ENCODE measurements around the gene CEACAM8.
"Not testable (repeated sequence)": the region's sequence is repeated elsewhere in the genome, so short reads cannot be mapped to it uniquely, and the experiment has no call there.

Gene CEACAM8

GRCh38 chr19:42594617-42595489 is at the start of gene CEACAM8:
TSS of gene CEACAM8 (minus strand) at chr19:42594924. CDS start at chr19:42594828, 96 bp downstream.
- H3K27ac ChIP-seq (ENCODE audit: low read length), result no peak within 1 kb of the TSS
- no peaks in the 10 kb centered on the region for H3K36me3 ChIP-seq (ENCODE audit: control insufficient read depth, low read depth, low read length)
- H3K9ac ChIP-seq (ENCODE audit: low read length), result no peak within 1 kb of the TSS
- H3K4me3 ChIP-seq (ENCODE audit: low read length), result no peak within 1 kb of the TSS
- H3K4me1 ChIP-seq (ENCODE audit: control insufficient read depth, low read depth, low read length), result no peaks in the 10 kb centered on the region
- no peaks in the 10 kb centered on the region for H3K9me3 ChIP-seq (ENCODE audit: control insufficient read depth, low read depth, low read length)
- H3K27me3 ChIP-seq (ENCODE audit: control insufficient read depth, insufficient read depth, low read length), result no peaks in the 10 kb centered on the region

DNA sequence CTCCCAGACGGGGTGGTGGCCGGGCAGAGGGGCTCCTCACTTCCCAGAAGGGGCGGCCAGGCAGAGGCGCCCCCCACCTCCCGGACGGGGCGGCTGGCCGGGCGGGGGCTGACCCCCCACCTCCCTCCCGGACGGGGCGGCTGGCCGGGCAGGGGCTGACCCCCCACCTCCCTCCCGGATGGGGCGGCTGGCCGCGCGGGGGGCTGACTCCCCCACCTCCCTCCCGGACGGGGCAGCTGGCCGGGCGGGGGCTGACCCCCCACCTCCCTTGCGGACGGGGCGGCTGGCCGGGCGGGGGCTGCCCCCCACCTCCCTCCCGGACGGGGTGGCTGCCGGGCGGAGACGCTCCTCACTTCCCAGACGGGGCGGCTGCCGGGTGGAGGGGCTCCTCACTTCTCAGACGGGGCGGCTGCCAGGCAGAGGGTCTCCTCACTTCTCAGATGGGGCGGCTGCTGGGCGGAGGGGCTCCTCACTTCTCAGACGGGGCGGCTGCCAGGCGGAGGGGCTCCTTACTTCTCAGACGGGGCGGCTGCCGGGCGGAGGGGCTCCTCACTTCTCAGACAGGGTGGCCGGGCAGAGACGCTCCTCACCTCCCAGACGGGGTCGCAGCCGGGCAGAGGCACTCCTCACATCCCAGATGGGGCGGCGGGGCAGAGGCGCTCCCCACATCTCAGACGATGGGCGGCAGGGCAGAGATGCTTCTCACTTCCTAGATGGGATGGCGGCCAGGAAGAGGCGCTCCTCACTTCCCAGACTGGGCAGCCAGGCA is 44.8 kb upstream of the CEACAM8 start:
- H3K36me3 ChIP-seq (ENCODE audit: control insufficient read depth, low read depth, low read length); H3K27me3 ChIP-seq (ENCODE audit: control insufficient read depth, insufficient read depth, low read length); H3K4me1 ChIP-seq (ENCODE audit: control insufficient read depth, low read depth, low read length); H3K9ac ChIP-seq (ENCODE audit: low read length); H3K4me3 ChIP-seq (ENCODE audit: low read length); H3K27ac ChIP-seq (ENCODE audit: low read length): not testable (repeated sequence)
- peaks cover 19% of the 10 kb centered on the region for H3K9me3 ChIP-seq (ENCODE audit: control insufficient read depth, low read depth, low read length)

GRCh38 chr19:42635233-42635539 is 40.5 kb upstream of the CEACAM8 start:
- no peak overlapping the region for H3K27ac ChIP-seq (ENCODE audit: low read length)
- no peaks in the 10 kb centered on the region for H3K36me3 ChIP-seq (ENCODE audit: control insufficient read depth, low read depth, low read length)
- H3K27me3 ChIP-seq (ENCODE audit: control insufficient read depth, insufficient read depth, low read length), result no peaks in the 10 kb centered on the region
- no peak overlapping the region for H3K9ac ChIP-seq (ENCODE audit: low read length)
- H3K9me3 ChIP-seq (ENCODE audit: control insufficient read depth, low read depth, low read length), result peaks cover 10% of the 10 kb centered on the region
- H3K4me1 ChIP-seq (ENCODE audit: control insufficient read depth, low read depth, low read length), result no peaks in the 10 kb centered on the region
- H3K4me3 ChIP-seq (ENCODE audit: low read length), result no peak overlapping the region

GRCh38 chr19:42634409-42635232 is 39.9 kb upstream of the CEACAM8 start:
- no peak overlapping the region for H3K27ac ChIP-seq (ENCODE audit: low read length)
- no peaks in the 10 kb centered on the region for H3K36me3 ChIP-seq (ENCODE audit: control insufficient read depth, low read depth, low read length)
- no peaks in the 10 kb centered on the region for H3K27me3 ChIP-seq (ENCODE audit: control insufficient read depth, insufficient read depth, low read length)
- H3K9ac ChIP-seq (ENCODE audit: low read length), result no peak overlapping the region
- H3K9me3 ChIP-seq (ENCODE audit: control insufficient read depth, low read depth, low read length), result peaks cover 10% of the 10 kb centered on the region
- H3K4me3 ChIP-seq (ENCODE audit: low read length), result no peak overlapping the region
- no peaks in the 10 kb centered on the region for H3K4me1 ChIP-seq (ENCODE audit: control insufficient read depth, low read depth, low read length)

GRCh38 chr19:42629191-42629590 is 34.5 kb upstream of the CEACAM8 start:
- Histone ChIP-seq H3K36me3 (ENCODE audit: control insufficient read depth, low read depth, low read length) (no peaks in the 10 kb centered on the region), H3K4me3 (ENCODE audit: low read length) (no peak overlapping the region), H3K9me3 (ENCODE audit: control insufficient read depth, low read depth, low read length) (peaks cover 2% of the 10 kb centered on the region), H3K4me1 (ENCODE audit: control insufficient read depth, low read depth, low read length) (no peaks in the 10 kb centered on the region), H3K27me3 (ENCODE audit: control insufficient read depth, insufficient read depth, low read length) (no peaks in the 10 kb centered on the region), H3K9ac (ENCODE audit: low read length) (no peak overlapping the region), H3K27ac (ENCODE audit: low read length) (no peak overlapping the region)

GRCh38 chr19:42628411-42629140 is 33.9 kb upstream of the CEACAM8 start:
- Histone ChIP-seq H3K27me3 (ENCODE audit: control insufficient read depth, insufficient read depth, low read length) (no peaks in the 10 kb centered on the region), H3K9me3 (ENCODE audit: control insufficient read depth, low read depth, low read length) (peaks cover 2% of the 10 kb centered on the region)

GRCh38 chr19:42627916-42628315 is 33.2 kb upstream of the CEACAM8 start:
- H3K27ac ChIP-seq (ENCODE audit: low read length), result no peak overlapping the region
- H3K9me3 ChIP-seq (ENCODE audit: control insufficient read depth, low read depth, low read length), result peaks cover 2% of the 10 kb centered on the region
- no peaks in the 10 kb centered on the region for H3K4me1 ChIP-seq (ENCODE audit: control insufficient read depth, low read depth, low read length)
- no peaks in the 10 kb centered on the region for H3K27me3 ChIP-seq (ENCODE audit: control insufficient read depth, insufficient read depth, low read length)
- no peak overlapping the region for H3K4me3 ChIP-seq (ENCODE audit: low read length)
- no peaks in the 10 kb centered on the region for H3K36me3 ChIP-seq (ENCODE audit: control insufficient read depth, low read depth, low read length)
- H3K9ac ChIP-seq (ENCODE audit: low read length), result no peak overlapping the region

More at GRCh38 chr19:42628411-42629140, 33.9 kb upstream of the CEACAM8 start:
- no peak overlapping the region for H3K27ac ChIP-seq (ENCODE audit: low read length)
- no peaks in the 10 kb centered on the region for H3K4me1 ChIP-seq (ENCODE audit: control insufficient read depth, low read depth, low read length)
- H3K9ac ChIP-seq (ENCODE audit: low read length), result no peak overlapping the region
- no peaks in the 10 kb centered on the region for H3K36me3 ChIP-seq (ENCODE audit: control insufficient read depth, low read depth, low read length)
- H3K4me3 ChIP-seq (ENCODE audit: low read length), result no peak overlapping the region

- Histone ChIP-seq H3K4me1 (ENCODE audit: control insufficient read depth, low read depth, low read length) (no peaks in the 10 kb centered on the region), H3K9me3 (ENCODE audit: control insufficient read depth, low read depth, low read length) (peaks cover 2% of the 10 kb centered on the region), H3K4me3 (ENCODE audit: low read length) (no peak overlapping the region), H3K27ac (ENCODE audit: low read length) (no peak overlapping the region), H3K9ac (ENCODE audit: low read length) (no peak overlapping the region), H3K27me3 (ENCODE audit: control insufficient read depth, insufficient read depth, low read length) (no peaks in the 10 kb centered on the region), H3K36me3 (ENCODE audit: control insufficient read depth, low read depth, low read length) (no peaks in the 10 kb centered on the region)
Observed at GRCh38 chr19:42626181-42626580, 31.5 kb upstream of the CEACAM8 start.

- H3K4me1 ChIP-seq (ENCODE audit: control insufficient read depth, low read depth, low read length), result no peaks in the 10 kb centered on the region
- no peak overlapping the region for H3K4me3 ChIP-seq (ENCODE audit: low read length)
- H3K9ac ChIP-seq (ENCODE audit: low read length), result no peak overlapping the region
- H3K27me3 ChIP-seq (ENCODE audit: control insufficient read depth, insufficient read depth, low read length), result no peaks in the 10 kb centered on the region
- no peak overlapping the region for H3K27ac ChIP-seq (ENCODE audit: low read length)
- no peaks in the 10 kb centered on the region for H3K36me3 ChIP-seq (ENCODE audit: control insufficient read depth, low read depth, low read length)
- H3K9me3 ChIP-seq (ENCODE audit: control insufficient read depth, low read depth, low read length), result no peaks in the 10 kb centered on the region
Observed at GRCh38 chr19:42619271-42619670, 24.5 kb upstream of the CEACAM8 start.

- no peak overlapping the region for H3K4me3 ChIP-seq (ENCODE audit: low read length)
- H3K9me3 ChIP-seq (ENCODE audit: control insufficient read depth, low read depth, low read length), result no peaks in the 10 kb centered on the region
- no peaks in the 10 kb centered on the region for H3K4me1 ChIP-seq (ENCODE audit: control insufficient read depth, low read depth, low read length)
- no peaks in the 10 kb centered on the region for H3K27me3 ChIP-seq (ENCODE audit: control insufficient read depth, insufficient read depth, low read length)
- H3K36me3 ChIP-seq (ENCODE audit: control insufficient read depth, low read depth, low read length), result no peaks in the 10 kb centered on the region
- H3K27ac ChIP-seq (ENCODE audit: low read length), result no peak overlapping the region
- no peak overlapping the region for H3K9ac ChIP-seq (ENCODE audit: low read length)
Observed at GRCh38 chr19:42613666-42614065, 18.9 kb upstream of the CEACAM8 start.

DNA sequence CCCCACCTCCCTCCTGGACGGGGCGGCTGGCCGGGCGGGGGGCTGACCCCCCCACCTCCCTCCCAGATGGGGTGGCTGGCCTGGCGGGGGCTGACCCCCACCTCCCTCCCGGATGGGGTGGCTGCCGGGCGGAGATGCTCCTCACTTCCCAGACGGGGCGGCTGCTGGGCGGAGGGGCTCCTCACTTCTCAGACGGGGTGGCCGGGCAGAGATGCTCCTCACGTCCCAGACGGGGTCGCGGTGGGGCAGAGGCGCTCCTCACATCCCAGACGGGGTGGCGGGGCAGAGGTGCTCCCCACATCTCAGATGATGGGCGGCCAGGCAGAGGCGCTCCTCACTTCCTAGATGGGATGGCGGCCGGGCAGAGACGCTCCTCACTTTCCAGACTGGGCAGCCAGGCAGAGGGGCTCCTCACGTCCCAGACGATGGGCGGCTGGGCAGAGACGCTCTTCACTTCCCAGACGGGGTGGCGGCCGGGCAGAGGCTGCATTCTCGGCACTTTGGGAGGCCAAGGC is 15.7 kb upstream of the CEACAM8 start:
- not testable (repeated sequence) for H3K9me3 ChIP-seq (ENCODE audit: control insufficient read depth, low read depth, low read length); H3K4me1 ChIP-seq (ENCODE audit: control insufficient read depth, low read depth, low read length); H3K9ac ChIP-seq (ENCODE audit: low read length); H3K36me3 ChIP-seq (ENCODE audit: control insufficient read depth, low read depth, low read length); H3K27me3 ChIP-seq (ENCODE audit: control insufficient read depth, insufficient read depth, low read length); H3K4me3 ChIP-seq (ENCODE audit: low read length); H3K27ac ChIP-seq (ENCODE audit: low read length)

Data from iPS-18a (cell line).